Body of pancreas (tissue), 4 donors: ENCODE data around the gene NEB.

ENCODE experiments used
- POLR2A ChIP-seq, 3 donors: fragments of 450-650 bp; IDR thresholded peaks; one replicate each; pipeline ENCODE4 v1.6.1; 2016; ENCODE audit warnings: antibody characterized with exemption in 3 of 3, mild to moderate bottlenecking in 2 of 3
- TF ChIP-seq, protein P1 (sequence below), 7 experiments: fragments of 450-650 bp in 4 of 7; fragments of 200-600 bp in 3 of 7; sonication (generic) in 3 of 7; IDR thresholded peaks; one replicate each; pipeline ENCODE4 v1.5.1; 2016 to 2019; ENCODE audit warnings: antibody characterized with exemption in 7 of 7

DNA sequence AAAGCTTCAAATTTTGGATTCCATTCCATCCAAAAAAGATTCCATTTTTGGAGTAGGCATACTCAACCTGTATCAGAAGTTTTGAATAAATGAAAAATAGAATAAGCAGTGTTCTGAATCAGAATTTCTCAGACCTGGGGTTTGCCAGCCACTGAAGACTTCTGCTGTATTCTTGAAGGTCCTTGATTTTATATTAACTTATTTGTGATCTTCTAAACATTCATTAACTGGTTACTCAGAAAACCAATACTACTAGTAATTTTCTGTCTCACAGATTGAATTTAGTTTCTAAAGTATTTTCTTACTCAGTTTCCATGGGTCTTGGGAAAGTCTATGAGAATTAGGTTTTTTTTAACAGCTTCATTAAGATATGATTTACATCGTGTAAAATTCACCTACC, 263.7 kb downstream of the NEB start:
- TF ChIP-seq, protein P1, sequence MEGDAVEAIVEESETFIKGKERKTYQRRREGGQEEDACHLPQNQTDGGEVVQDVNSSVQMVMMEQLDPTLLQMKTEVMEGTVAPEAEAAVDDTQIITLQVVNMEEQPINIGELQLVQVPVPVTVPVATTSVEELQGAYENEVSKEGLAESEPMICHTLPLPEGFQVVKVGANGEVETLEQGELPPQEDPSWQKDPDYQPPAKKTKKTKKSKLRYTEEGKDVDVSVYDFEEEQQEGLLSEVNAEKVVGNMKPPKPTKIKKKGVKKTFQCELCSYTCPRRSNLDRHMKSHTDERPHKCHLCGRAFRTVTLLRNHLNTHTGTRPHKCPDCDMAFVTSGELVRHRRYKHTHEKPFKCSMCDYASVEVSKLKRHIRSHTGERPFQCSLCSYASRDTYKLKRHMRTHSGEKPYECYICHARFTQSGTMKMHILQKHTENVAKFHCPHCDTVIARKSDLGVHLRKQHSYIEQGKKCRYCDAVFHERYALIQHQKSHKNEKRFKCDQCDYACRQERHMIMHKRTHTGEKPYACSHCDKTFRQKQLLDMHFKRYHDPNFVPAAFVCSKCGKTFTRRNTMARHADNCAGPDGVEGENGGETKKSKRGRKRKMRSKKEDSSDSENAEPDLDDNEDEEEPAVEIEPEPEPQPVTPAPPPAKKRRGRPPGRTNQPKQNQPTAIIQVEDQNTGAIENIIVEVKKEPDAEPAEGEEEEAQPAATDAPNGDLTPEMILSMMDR (IDR thresholded peaks at IDR 0.05), result no peak
- no peak for TF ChIP-seq POLR2A (IDR thresholded peaks at IDR 0.05)
